ENCODE results near the gene C16orf87.
A peak's percentile ranks its signal among the peaks of the same experiment; 100 is the strongest.

C16orf87 gene

GRCh38 chr16:46814790-46815189 is 16.2 kb downstream of the C16orf87 start:
- Histone ChIP-seq H3K36me3 (ENCODE audit: control insufficient read depth in 2 of 2, insufficient read depth in 1 of 2, low read length in 2 of 2) (peaks cover 0 to 17% of the 10 kb centered on the region in 2 experiments; a peak in 2 of 3 replicates), H3K4me3 (ENCODE audit: low read depth, low read length) (no peak overlapping the region), H3K27ac (ENCODE audit: extremely low read depth, low read depth, low read length) (no peak overlapping the region), H3K9me3 (ENCODE audit: control insufficient read depth, insufficient read depth, low read depth, low read length) (no peaks in the 10 kb centered on the region), H3K4me1 (ENCODE audit: control insufficient read depth, insufficient read depth, low read length) (peaks cover 7% of the 10 kb centered on the region; the same call in 1 of the 2 replicates)
- ChIA-PET CTCF (interaction anchor here (0.7 to 2.2 kb wide), 3 partner anchors 12 to 39 kb away, joined by 3 to 7 read pairs (median 5); no protein-coding TSS in a partner anchor), POLR2A (no interaction called here)
- TF ChIP-seq ZNF184 (tag by site-specific recombination; IDR thresholded peaks at IDR 0.05) (no peak), ZNF280D (tag by site-specific recombination; IDR thresholded peaks at IDR 0.05) (0 out of 2 replicates have a peak, but pooled peaks have one; percentile 68), SETDB1 (IDR thresholded peaks at IDR 0.05; ENCODE audit: insufficient read length, low read length) (peak; percentile 76)

- CTCF ChIA-PET: interaction anchor here (0.6 to 2.2 kb wide), 5 partner anchors 12 to 145 kb away, joined by 3 to 7 read pairs (median 4); no protein-coding TSS in a partner anchor
- Histone ChIP-seq H3K36me3 (ENCODE audit: control insufficient read depth in 2 of 2, insufficient read depth in 1 of 2, low read length in 2 of 2) (peaks cover 3 to 17% of the 10 kb centered on the region in 2 experiments; a peak in 2 of 3 replicates), H3K4me1 (ENCODE audit: control insufficient read depth, insufficient read depth, low read length) (peaks cover 7% of the 10 kb centered on the region; the same call in 1 of the 2 replicates), H3K9me3 (ENCODE audit: control insufficient read depth, insufficient read depth, low read depth, low read length) (no peaks in the 10 kb centered on the region), H3K4me3 (ENCODE audit: low read depth, low read length) (no peak overlapping the region), H3K27ac (ENCODE audit: extremely low read depth, low read depth, low read length) (no peak overlapping the region)
- no peak for TF ChIP-seq ZNF426 (tag by site-specific recombination; IDR thresholded peaks at IDR 0.05)
- TF ChIP-seq SETDB1 (IDR thresholded peaks at IDR 0.05; ENCODE audit: insufficient read length, low read length): peak; percentile 28
- 0 out of 2 replicates have a peak, but pooled peaks have one; percentile 55 for TF ChIP-seq TRIM28 (IDR thresholded peaks at IDR 0.05; ENCODE audit: borderline replicate concordance, low read length)
- POLR2A ChIA-PET: interaction anchor here (0.6 kb wide), 1 partner anchor 144 kb away, joined by 4 read pairs; no protein-coding TSS in a partner anchor
These were observed 17.4 kb downstream of the C16orf87 start for GRCh38 chr16:46813611-46814010.

DNA sequence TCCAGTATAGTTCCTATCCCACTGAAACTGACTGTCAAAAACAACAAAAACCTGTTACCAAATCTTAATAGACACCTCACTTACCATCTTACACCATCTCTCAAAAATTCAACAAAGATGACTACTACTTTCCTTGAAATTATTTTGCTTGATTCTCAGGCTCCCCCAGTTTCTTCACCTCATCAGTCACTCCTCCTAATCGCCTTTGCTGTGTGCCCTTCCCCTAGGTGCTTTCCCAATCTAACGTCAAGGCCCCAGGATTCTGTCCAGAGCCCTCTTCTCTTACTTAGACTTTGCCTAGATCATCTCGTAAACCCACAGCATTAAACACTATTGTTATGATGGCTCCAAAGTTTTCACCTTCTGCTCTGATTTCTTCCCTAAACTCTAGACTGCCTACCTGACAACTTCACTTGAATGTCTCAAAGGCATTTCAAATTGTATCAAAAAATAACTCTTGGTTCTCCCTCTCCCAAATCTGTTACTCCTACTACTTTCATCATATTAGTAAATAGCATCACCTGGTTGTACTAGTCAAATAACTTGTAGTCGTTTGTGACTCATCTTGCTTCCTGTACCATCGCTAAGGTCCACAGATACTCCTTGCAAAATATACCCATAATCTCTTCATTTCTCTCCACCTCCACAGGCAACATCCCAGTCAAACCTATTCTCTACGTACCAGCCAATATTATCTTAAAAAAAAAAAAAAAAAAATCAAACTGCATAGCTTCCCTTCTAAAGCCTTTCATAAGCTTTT is 18.0 kb downstream of the C16orf87 start:
- TF ChIP-seq ZNF626 (tag by site-specific recombination; IDR thresholded peaks at IDR 0.05) (no peak), SETDB1 (IDR thresholded peaks at IDR 0.05; ENCODE audit: insufficient read length, low read length) (peak; percentile 40)
- H3K4me3 ChIP-seq (ENCODE audit: low read depth, low read length): no peak overlapping the region
- peaks cover 7% of the 10 kb centered on the region; the same call in 1 of the 2 replicates for H3K4me1 ChIP-seq (ENCODE audit: control insufficient read depth, insufficient read depth, low read length)
- ChIA-PET POLR2A (interaction anchor here (0.6 kb wide), 1 partner anchor 144 kb away, joined by 4 read pairs; no protein-coding TSS in a partner anchor), CTCF (interaction anchor here (0.6 to 2.2 kb wide), 4 partner anchors 11 to 144 kb away, joined by 3 to 7 read pairs (median 4); no protein-coding TSS in a partner anchor)
- H3K27ac ChIP-seq (ENCODE audit: extremely low read depth, low read depth, low read length): no peak overlapping the region
- H3K9me3 ChIP-seq (ENCODE audit: control insufficient read depth, insufficient read depth, low read depth, low read length): no peaks in the 10 kb centered on the region
- H3K36me3 ChIP-seq (ENCODE audit: control insufficient read depth in 2 of 2, insufficient read depth in 1 of 2, low read length in 2 of 2): peaks cover 3 to 20% of the 10 kb centered on the region in 2 experiments; a peak in 2 of 3 replicates

GRCh38 chr16:46811682-46812081 is 19.3 kb downstream of the C16orf87 start:
- H3K27ac ChIP-seq (ENCODE audit: extremely low read depth, low read depth, low read length): no peak overlapping the region
- POLR2A ChIA-PET: no interaction called here
- H3K4me3 ChIP-seq (ENCODE audit: low read depth, low read length): no peak overlapping the region
- H3K36me3 ChIP-seq (ENCODE audit: control insufficient read depth in 2 of 2, insufficient read depth in 1 of 2, low read length in 2 of 2): peaks cover 3 to 24% of the 10 kb centered on the region in 2 experiments
- H3K4me1 ChIP-seq (ENCODE audit: control insufficient read depth, insufficient read depth, low read length): peaks cover 7% of the 10 kb centered on the region; the same call in 1 of the 2 replicates
- CTCF ChIA-PET: no interaction called here
- no peaks in the 10 kb centered on the region for H3K9me3 ChIP-seq (ENCODE audit: control insufficient read depth, insufficient read depth, low read depth, low read length)
- TF ChIP-seq KLF16 (tag by site-specific recombination; IDR thresholded peaks at IDR 0.05) (no peak), ZNF449 (tag by site-specific recombination; IDR thresholded peaks at IDR 0.05) (no peak), ZNF239 (tag by site-specific recombination; IDR thresholded peaks at IDR 0.05) (no peak), ZNF473 (tag by site-specific recombination; IDR thresholded peaks at IDR 0.05) (no peak), HIC1 (tag by site-specific recombination; IDR thresholded peaks at IDR 0.05) (no peak), ZNF707 (tag by site-specific recombination; IDR thresholded peaks at IDR 0.05) (no peak), ZNF623 (tag by site-specific recombination; IDR thresholded peaks at IDR 0.05) (no peak), ZNF416 (tag by site-specific recombination; IDR thresholded peaks at IDR 0.05) (no peak), ZNF658 (tag by site-specific recombination; IDR thresholded peaks at IDR 0.05) (no peak), ZNF513 (tag by site-specific recombination; IDR thresholded peaks at IDR 0.05) (no peak), SETDB1 (IDR thresholded peaks at IDR 0.05; ENCODE audit: insufficient read length, low read length) (no peak)

Data from HEK293 (cell line).